GM12873 (cell line): ENCODE results near the gene ADA.

Source experiments
- CTCF ChIP-seq: IDR thresholded peaks from 2 replicates; pipeline ENCODE4 v1.5.1; 2012; ENCODE audit warnings: low read depth, mild to moderate bottlenecking, moderate library complexity, low read length, control low read depth; ENCODE audit not compliant: insufficient read depth; ENCODE audit errors: missing control alignments

The ADA gene

GRCh38 chr20:44600301-44600700 is 51.2 kb downstream of the ADA start:
- TF ChIP-seq CTCF, result no peak

- no peak for TF ChIP-seq CTCF
These were observed 51.8 kb downstream of the ADA start for GRCh38 chr20:44599715-44600114.

DNA sequence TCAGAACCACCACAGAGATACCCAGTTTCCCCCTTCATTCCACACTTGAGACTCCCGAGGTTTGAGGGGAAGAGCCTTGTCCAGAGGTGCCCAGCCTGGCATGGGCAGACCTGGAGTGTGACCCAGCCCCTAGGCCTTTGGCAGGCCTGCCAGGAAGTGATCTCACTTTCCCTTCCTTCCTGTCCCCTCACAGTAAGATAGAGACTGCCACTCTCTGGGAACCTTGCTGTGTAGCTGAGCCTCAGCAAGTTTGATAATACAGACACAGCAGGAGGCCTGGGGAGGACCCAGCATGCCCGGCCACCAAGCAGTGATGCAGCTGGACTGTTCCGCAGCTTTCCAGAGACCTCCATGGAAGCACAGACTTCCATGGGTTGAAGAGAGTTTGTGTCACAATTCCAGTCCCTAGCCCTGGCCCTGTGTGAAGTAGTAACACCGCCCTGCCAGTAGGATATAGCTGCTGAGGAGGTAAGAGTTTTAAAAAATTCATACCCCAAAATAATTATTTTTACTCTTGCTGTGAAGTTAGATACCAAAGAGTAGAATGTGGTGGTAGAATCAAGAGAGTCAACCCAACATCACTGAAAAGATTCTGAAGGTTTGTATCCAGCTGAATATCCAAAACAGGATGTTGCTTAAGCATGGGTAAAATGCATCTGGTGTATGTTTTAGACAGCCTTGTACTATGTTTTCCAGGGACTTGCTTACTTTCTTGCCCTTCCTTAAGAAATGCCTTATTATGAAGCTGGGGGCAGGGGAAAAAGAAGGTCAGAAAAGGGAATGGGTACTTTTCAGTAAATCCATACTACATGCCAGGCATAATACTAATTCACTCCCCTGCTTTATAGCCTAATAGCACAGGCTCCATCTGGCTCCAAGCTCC is 52.8 kb downstream of the ADA start:
- peak; percentile 43 for TF ChIP-seq CTCF

GRCh38 chr20:44597930-44598329 is 53.6 kb downstream of the ADA start:
- no peak for TF ChIP-seq CTCF

DNA sequence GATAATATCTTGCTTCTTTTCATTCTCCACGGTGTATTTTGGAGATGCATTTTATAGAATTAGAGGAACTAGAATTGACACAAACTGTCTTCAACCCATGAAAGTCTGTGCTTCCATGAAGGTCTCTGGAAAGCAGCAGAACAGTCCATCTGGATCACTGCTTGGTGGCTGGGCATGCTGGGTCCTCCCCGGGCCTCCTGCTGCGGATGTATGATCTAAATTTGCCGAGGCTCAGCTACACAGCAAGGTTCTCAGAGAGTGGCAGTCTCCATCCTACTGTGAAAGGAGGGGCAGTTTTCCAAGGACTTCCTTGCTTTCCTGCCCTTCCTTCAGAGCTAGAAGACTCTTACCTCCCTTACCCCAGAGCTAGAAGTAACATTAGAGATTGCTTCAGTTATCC is 54.0 kb downstream of the ADA start:
- TF ChIP-seq CTCF, result no peak

GRCh38 chr20:44596876-44597275 is 54.6 kb downstream of the ADA start:
- TF ChIP-seq CTCF, result no peak

GRCh38 chr20:44596010-44596409 is 55.5 kb downstream of the ADA start:
- TF ChIP-seq CTCF, result no peak
